HG03575 (cell line): ENCODE results near the gene MYO18A.

Experiments used
- ATAC-seq: cut with Tn5 transposase; IDR thresholded peaks from one replicate; pipeline ENCODE4 v1.9.1; 2021; ENCODE audit not compliant: unreplicated experiment, insufficient number of reproducible peaks, low FRiP score; ENCODE audit errors: extremely low read depth

MYO18A gene

GRCh38 chr17:29049541-29050145, 130.6 kb downstream of the MYO18A start:
- ATAC-seq = no peak

DNA sequence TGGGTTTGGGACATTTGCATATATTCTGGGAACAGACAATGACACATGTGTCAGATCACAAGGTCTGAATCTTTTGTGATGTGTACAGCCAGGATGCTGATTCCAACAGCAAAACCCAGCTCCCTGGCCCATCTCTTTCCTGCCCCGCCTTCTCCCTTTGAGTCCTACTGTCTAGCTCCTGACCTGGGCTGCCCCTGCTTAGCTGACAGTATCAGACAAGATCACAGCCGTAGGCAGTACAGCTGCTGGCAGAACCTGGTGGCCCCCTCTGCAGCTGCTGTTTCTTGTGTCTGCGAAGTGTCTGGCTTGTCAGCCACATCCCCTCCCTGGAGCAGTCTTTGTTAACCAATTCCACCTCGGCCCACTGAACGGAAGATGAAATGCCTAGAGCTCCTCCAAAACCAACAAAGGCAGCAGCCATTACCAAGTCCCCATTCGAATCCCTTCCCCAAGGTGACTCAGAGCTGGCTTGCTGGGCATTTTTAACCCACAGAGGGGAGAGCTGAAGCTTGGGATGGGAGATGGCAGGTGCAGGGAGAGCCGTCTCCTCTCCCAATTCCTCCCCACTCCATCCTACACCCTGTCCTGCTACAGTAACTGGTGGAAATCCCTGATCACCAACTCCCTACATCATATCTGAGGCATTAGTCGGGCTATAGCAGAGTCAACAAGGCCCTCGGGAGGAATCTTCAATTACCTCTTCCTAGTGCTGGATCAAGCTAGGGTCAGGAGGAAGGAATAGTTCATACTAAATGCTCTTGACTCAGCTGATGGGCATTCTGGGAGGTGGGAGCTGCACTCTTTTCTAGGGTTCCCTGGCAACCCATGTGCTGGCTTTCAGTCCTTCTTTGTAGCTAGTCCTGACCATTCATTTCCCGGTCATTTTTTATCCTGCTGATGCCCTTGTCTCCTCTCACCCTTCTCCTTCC, 131.5 kb downstream of the MYO18A start:
- no peak for ATAC-seq

DNA sequence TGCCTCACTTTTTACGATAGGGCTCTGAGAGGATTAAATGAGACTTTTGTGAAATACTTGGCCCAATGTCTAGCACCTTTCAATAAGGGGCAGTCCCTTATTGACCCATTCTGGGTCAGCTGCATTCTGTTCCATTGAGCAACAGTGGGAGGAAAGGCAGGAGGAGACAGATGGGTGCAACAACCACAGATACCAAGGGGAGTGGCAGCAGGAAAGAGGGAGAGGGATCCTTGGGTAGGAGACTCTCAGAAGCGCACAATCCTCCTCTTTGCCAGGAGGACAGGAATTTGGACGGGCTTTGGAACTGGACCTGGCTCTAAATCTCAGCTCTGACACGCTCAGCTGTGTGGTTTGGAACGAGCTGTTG, 133.7 kb downstream of the MYO18A start:
- ATAC-seq = no peak

DNA sequence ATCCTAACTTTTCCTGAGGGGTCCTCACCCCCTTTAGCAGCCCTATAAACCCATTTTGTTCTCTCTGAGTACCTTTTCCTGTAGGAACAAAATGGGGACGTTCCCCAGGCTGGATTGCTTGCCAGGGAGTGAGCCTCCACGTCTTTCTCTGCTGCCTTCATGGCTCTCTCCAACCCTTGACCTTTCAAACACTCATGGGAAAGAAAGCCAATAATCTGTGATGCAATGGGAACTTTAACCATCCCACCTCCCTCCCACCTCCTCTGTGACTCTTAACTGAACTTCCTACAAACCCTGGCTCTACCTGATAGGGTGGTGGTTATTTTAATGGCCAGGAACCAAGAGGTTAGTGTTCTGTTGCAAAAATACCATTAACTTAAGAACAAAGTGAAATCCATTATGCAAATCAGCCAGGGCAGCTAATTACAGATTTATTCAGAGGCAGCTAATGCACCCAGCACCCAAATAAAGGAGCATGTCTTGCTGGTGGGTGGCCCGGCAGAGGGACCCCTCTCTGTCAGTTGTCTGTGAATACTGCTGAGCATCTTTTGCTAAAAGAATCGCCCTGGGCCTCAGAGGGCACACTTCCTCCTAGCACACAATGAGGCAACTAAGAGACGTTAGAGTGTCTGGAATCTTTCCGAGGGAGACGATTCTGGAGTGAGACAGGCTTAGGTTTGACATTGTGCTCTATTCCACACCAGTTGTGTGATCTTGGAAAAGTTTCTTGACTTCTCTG, 134.3 kb downstream of the MYO18A start:
- ATAC-seq = no peak

DNA sequence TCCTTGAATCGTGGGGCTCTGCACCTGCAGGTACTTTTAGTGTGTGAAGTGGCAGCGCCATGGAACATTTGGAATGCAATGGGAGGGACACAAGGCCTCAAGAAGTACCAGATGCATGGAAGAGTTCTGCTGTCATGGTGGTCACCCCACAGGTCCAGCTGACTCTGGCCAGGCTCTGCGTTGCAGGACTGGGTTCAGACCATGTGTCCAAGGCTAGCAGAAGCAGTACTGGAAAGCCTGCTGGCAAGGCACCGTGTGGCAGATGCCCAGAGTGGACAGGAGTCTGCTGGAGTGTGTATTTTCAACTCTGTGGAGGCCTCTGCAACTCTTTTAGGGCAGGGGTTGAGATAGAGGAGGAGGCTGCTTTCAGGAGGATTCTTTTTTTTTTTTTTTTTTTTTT, 135.2 kb downstream of the MYO18A start:
- ATAC-seq = no peak

GRCh38 chr17:29043539-29044145, 136.6 kb downstream of the MYO18A start:
- ATAC-seq = no peak

DNA sequence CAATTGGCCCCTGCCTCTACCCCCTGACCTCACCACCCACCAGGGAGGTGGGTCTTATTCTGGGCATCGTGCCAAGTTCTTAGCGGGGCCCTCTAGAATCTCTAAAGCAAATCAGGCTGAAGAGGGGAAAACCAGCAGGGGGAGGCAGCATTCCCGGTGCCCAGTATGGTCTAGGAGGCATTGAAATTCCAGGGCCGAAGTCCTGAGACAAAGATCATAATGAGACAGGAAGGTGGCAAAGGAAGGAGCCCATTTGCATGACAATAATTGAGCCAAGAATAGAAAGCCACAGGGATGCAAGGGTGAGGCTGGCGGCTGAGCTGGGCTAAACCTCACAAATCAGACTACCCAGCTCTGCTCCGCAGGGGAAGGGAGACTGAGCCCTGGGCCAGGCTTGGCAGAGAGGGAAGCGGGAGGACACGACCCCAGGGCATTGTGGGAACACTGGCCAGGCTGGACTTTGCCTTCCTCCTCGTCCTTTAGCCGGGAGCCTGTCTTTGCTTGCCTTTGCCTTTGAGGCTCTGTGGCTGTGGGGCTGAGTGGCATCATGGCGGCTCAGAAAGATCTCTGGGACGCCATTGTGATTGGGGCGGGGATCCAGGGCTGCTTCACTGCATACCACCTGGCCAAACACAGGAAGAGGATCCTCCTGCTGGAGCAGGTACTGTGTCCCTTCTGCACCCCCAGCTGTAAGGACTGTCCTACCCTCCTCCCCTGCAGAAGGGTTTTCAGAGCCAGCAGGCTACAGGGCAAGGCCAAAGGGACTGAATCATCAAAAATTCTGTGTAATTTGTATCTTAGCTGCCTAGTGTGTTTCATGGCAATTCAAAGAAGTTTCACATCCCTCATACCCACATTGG, 137.3 kb downstream of the MYO18A start, which contains the start of gene PIPOX:
PIPOX (plus strand) TSS at position 463 of the 860 bp plus-strand sequence; CDS start at position 548, 85 bp downstream.
- ATAC-seq = no peak

DNA sequence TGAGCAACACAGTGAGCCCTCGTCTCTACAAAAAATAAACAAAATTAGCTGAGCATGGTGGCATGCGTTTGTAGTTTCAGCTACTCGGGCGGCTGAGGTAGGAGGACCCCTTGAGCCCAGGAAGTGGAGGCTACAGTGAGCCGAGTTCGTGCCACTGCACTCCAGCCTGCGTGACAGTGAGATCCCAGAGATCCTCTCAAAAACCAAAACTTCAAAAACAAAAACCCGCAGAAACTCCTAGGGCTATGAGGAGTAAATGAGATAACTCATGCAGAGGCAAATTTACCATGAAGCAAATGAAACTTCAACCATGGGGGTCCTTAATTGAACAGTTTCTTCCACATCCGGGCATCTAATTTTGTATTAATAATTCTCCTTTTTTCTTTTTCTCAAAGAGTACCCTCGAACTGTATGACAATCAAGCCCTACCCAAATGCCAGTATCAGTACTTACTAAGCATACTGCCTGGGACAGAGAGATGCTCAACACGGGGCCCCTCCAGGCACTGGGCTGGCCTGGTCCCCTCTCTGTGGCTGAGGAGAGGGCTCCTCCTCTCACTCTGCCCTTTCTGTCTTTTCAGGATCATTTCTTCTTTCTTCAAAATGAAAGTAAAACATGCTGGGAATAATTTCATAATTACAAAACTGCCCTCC, 138.0 kb downstream of the MYO18A start:
- no peak for ATAC-seq

- ATAC-seq = no peak
Measured at GRCh38 chr17:29041571-29041970, 138.6 kb downstream of the MYO18A start.

GRCh38 chr17:29041091-29041490, 139.1 kb downstream of the MYO18A start:
- no peak for ATAC-seq

DNA sequence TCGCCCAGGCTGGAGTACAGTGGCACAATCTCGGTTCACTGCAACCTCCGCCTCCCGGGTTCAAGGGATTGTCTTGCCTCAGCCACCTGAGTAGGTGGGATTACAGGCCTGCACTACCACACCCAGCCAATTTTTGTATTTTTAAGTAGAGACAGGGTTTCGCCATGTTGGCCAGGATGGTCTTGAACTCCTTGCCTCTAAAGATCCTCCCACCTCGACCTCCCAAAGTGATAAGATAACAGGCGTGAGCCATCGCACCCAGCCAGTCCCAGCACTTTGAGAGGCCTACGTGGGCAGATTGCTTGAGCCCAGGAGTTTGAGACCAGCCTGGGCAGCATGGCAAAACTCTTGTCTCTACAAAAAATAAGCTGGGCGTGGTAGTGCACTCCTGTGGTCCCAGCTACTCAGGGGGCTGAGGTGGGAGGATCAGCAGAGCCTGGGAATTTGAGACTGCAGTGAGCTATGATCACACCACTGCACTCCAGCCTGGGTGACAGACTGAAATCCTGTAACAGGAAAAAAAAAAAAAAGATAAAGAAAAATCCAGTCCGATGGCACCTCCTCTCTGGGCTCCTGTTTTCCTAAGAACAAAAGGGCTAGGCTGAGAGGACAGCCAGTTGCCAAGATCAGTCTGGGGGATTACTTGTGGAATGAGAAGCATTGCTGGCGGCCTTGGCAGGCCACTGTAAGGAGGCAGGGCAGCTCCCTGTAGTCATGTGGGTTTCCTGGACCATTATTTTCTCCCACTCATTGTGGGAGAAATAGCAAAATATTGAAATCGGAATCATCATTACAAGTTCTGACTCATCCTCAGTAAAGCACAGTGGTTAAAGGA, 140.2 kb downstream of the MYO18A start:
- ATAC-seq = no peak

DNA sequence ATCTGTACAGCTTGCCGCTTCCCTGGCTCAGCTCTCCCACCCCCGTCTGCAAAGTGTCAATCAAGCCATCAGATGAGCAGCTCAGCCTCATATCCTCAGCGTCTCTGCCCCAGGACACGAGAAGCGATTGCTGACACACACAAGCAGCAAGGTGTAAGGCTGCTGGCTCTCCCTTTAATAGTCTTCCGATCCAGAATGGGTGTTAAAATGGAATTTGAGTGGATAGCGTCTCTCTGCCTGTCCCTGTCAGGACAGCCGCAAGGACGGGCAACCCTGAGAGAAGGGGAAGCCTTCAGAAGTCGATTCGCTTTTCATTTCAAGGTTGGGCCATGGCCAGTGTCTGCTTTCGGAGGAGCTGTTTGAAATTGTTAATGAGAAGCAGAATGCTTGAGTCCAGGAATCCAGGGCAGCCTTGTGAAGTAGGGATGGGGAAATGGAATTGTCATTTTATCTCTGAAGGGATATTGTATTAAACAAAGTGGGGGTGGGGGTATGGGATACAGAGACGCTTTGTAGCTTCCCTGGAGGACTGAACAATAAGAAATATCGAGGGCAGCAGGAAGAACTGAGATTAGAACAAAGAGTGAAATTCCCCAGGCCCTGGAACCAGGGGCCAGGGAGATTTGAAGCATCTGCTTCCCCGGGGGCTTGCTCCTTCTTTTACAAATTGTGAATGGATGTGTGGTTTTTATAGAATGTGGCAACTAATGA, 142.0 kb downstream of the MYO18A start:
- ATAC-seq = no peak

DNA sequence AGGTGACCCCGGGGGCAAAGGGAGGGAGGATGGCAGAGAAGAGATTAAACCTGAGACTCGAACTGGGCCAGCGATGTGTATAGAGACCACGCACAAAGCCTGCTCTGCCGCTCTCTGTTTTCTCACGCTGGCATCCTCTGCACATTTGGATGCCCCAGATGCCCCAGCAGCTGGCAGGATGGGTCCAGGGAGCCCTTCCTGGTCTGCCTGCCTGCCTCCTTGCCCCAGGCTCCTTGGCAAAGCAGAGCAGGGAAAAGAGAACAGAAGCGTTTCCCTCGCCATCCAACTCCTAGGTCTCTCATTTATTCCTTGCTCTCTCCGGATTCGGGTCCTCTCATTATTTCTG, 142.5 kb downstream of the MYO18A start:
- ATAC-seq = no peak

- no peak for ATAC-seq
Measured at GRCh38 chr17:29036584-29036983, 143.6 kb downstream of the MYO18A start.

DNA sequence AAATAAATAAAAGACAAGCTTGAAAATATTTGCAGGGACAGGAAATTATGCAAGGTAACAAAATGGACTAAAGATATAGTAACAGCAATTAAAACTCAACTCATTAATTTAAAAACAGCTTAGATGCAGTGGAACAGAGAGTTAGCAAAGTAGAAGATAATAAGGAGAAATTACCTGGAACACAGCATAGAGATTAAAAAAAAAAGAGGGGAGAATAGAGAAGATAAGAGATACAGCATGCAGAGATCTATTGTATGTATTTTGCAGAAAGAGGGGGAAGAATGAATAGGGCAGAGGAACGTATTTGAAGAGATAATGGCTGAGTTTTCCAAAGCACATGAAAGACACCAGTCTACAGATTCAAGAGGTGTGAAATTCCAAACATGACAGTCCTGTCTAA, 145.7 kb downstream of the MYO18A start:
- no peak for ATAC-seq

GRCh38 chr17:29032857-29033197, 147.4 kb downstream of the MYO18A start:
- ATAC-seq = no peak
